Naive thymus-derived CD4-positive, alpha-beta T cell (primary cell): Measurements from ENCODE around the gene NR5A1. TPM values are rescaled to one million over a fixed set of nuclear protein-coding genes. Genes with fewer than 3 reads are reported as not detected.
A peak's percentile ranks its signal among the peaks of the same experiment; 100 is the strongest.

Experiments used
- ATAC-seq: fragments of 150-1000 bp; cut with Tn5 transposase; 2 replicates; pipeline ENCODE4 v1.10.0; 2021; ENCODE audit warnings: mild to moderate bottlenecking, moderate library complexity
- CTCF ChIA-PET: fragments of 350-600 bp; sonication (Branson Sonifier 250); formaldehyde crosslinking; loops from one replicate; lab custom pipeline; 2021; ENCODE audit warnings: antibody characterized with exemption; lab: Charles Lee
- POLR2A ChIA-PET: fragments of 350-600 bp; sonication (Branson Sonifier 250); formaldehyde crosslinking; loops from one replicate; lab custom pipeline; 2021; ENCODE audit warnings: antibody characterized with exemption, inconsistent platforms; lab: Charles Lee
- DNase-seq, 9 donors: peaks; one replicate each; pipeline versions ENCODE4 v3.0.0 to v3.0.0-alpha.2; 2020 to 2022; ENCODE audit warnings: mixed read lengths in 1 of 9
- H3K27ac ChIP-seq: one replicate; pipeline ENCODE4 v1.7.0; 2013; ENCODE audit warnings: mild to moderate bottlenecking, low read depth, low read length, moderate library complexity
- H3K27me3 ChIP-seq, 2 donors: one replicate each; pipeline ENCODE4 v1.7.0; 2013; ENCODE audit warnings: low read length in 2 of 2, mild to moderate bottlenecking in 2 of 2, moderate library complexity in 2 of 2; ENCODE audit not compliant: control insufficient read depth in 2 of 2, insufficient read depth in 2 of 2
- H3K36me3 ChIP-seq, 3 experiments: 1 replicate in 2 of 3; 2 replicates in 1 of 3; pipeline ENCODE4 v1.7.0; 2013; ENCODE audit warnings: low read length in 3 of 3, mild to moderate bottlenecking in 3 of 3, moderate library complexity in 1 of 3; ENCODE audit not compliant: insufficient read depth in 3 of 3, control insufficient read depth in 2 of 3
- H3K4me1 ChIP-seq, 2 donors: one replicate each; pipeline ENCODE4 v1.7.0; 2013; ENCODE audit warnings: low read length in 2 of 2, mild to moderate bottlenecking in 2 of 2, moderate library complexity in 1 of 2; ENCODE audit not compliant: control insufficient read depth in 2 of 2, insufficient read depth in 2 of 2
- H3K4me3 ChIP-seq: 2 replicates; pipeline ENCODE4 v1.7.0; 2013; ENCODE audit warnings: mild to moderate bottlenecking, low read length
- H3K9me3 ChIP-seq, 3 experiments: 1 replicate in 2 of 3; 2 replicates in 1 of 3; pipeline ENCODE4 v1.7.0; 2013; ENCODE audit warnings: low read length in 3 of 3; ENCODE audit not compliant: control insufficient read depth in 2 of 3
- H3K27ac Mint-ChIP-seq, 9 donors: one replicate each; pipeline ENCODE4 v1.8.0; 2020 to 2022; ENCODE audit warnings: mixed read lengths in 9 of 9, mild to moderate bottlenecking in 8 of 9, moderate library complexity in 5 of 9, inconsistent platforms in 2 of 9
- H3K27me3 Mint-ChIP-seq, 5 donors: one replicate each; pipeline ENCODE4 v1.8.0; 2021 to 2022; ENCODE audit warnings: mixed read lengths in 5 of 5, mild to moderate bottlenecking in 1 of 5
- H3K36me3 Mint-ChIP-seq, 5 donors: one replicate each; pipeline ENCODE4 v1.8.0; 2020 to 2022; ENCODE audit warnings: mixed read lengths in 5 of 5, mild to moderate bottlenecking in 3 of 5, inconsistent platforms in 1 of 5
- H3K4me1 Mint-ChIP-seq, 7 donors: one replicate each; pipeline ENCODE4 v1.8.0; 2020 to 2022; ENCODE audit warnings: mixed read lengths in 7 of 7, mild to moderate bottlenecking in 3 of 7, inconsistent platforms in 1 of 7
- H3K4me3 Mint-ChIP-seq, 10 donors: one replicate each; pipeline ENCODE4 v1.8.0; 2020 to 2022; ENCODE audit warnings: mild to moderate bottlenecking in 10 of 10, mixed read lengths in 10 of 10, moderate library complexity in 6 of 10, inconsistent platforms in 2 of 10
- H3K9me3 Mint-ChIP-seq, 11 donors: one replicate each; pipeline ENCODE4 v1.8.0; 2020 to 2022; ENCODE audit warnings: mixed read lengths in 11 of 11, mild to moderate bottlenecking in 4 of 11, inconsistent platforms in 1 of 11, moderate library complexity in 1 of 11
- intact Hi-C, 2 donors: fragments of 100-400 bp; cut with micrococcal nuclease; formaldehyde crosslinking; loops; one replicate each; pipeline ENCODE4 v1.15.1; 2023
- polyA plus RNA-seq, 2 donors: library from polyadenylated mRNA; unstranded; fragments of 300-500 nt; fragmentation: Illumina TruSeq; gene quantifications; one replicate each; pipeline ENCODE4 v1.2.3, GENCODE V29; 2021
- total RNA-seq, 6 experiments: library from RNA in 5 of 6; stranded (reverse) in 5 of 6; gene quantifications; 1 replicate in 5 of 6; 2 replicates in 1 of 6; pipeline ENCODE4 v1.2.3 and lab custom pipeline; 2021 to 2026

The NR5A1 gene
- total and polyA plus RNA-seq, 7 experiments from 2014 or later = 0.11 TPM; not detected in 6

- Histone ChIP-seq H3K4me1 (no peaks in the 10 kb centered on the region), H3K27ac (no peak overlapping the region), H3K27me3 (no peaks in the 10 kb centered on the region), H3K36me3 (no peaks in the 10 kb centered on the region), H3K9me3 (no peaks in the 10 kb centered on the region), H3K4me3 (no peak overlapping the region)
- Mint-ChIP-seq H3K9me3 (no peaks in the 10 kb centered on the region), H3K4me1 (peaks cover 0 to 3% (median 0%) of the 10 kb centered on the region in 7 donors), H3K4me3 (no peak overlapping the region), H3K36me3 (no peaks in the 10 kb centered on the region), H3K27ac (no peak overlapping the region), H3K27me3 (peaks cover 0 to 41% (median 20%) of the 10 kb centered on the region in 5 donors)
- CTCF ChIA-PET = no interaction called here
- intact Hi-C loops = no loop called here
- DNase-seq = no peak
- POLR2A ChIA-PET = no interaction called here
- no peak for ATAC-seq
Measured at GRCh38 chr9:124474151-124474550, 33.0 kb downstream of the NR5A1 start.

- no peaks in the 10 kb centered on the region for H3K9me3 ChIP-seq
- POLR2A ChIA-PET = no interaction called here
- H3K36me3 ChIP-seq = no peaks in the 10 kb centered on the region
- CTCF ChIA-PET = no interaction called here
- H3K27ac Mint-ChIP-seq = no peak overlapping the region
- no peaks in the 10 kb centered on the region for H3K27me3 ChIP-seq
- no peak overlapping the region for H3K4me3 Mint-ChIP-seq
- peaks cover 0 to 3% (median 0%) of the 10 kb centered on the region in 7 donors for H3K4me1 Mint-ChIP-seq
- no peak overlapping the region for H3K27ac ChIP-seq
- no peaks in the 10 kb centered on the region for H3K9me3 Mint-ChIP-seq
- H3K27me3 Mint-ChIP-seq = peaks cover 0 to 39% (median 13%) of the 10 kb centered on the region in 5 donors
- intact Hi-C loops = no loop called here
- H3K4me3 ChIP-seq = no peak overlapping the region
- H3K36me3 Mint-ChIP-seq = no peaks in the 10 kb centered on the region
- ATAC-seq = no peak
- no peak for DNase-seq
- H3K4me1 ChIP-seq = no peaks in the 10 kb centered on the region
Measured at GRCh38 chr9:124473310-124473709, 33.9 kb downstream of the NR5A1 start.

- no peak for DNase-seq
- ATAC-seq = no peak
- Mint-ChIP-seq H3K36me3 (no peaks in the 10 kb centered on the region), H3K27ac (peak overlapping the region in 1 of 9 donors; percentile 31), H3K9me3 (no peaks in the 10 kb centered on the region), H3K27me3 (peaks cover 0 to 36% (median 11%) of the 10 kb centered on the region in 5 donors), H3K4me3 (no peak overlapping the region), H3K4me1 (peaks cover 0 to 3% (median 0%) of the 10 kb centered on the region in 7 donors)
- no peaks in the 10 kb centered on the region for H3K9me3 ChIP-seq
- H3K27me3 ChIP-seq = no peaks in the 10 kb centered on the region
- no peak overlapping the region for H3K4me3 ChIP-seq
- H3K4me1 ChIP-seq = no peaks in the 10 kb centered on the region
- ChIA-PET POLR2A (no interaction called here), CTCF (no interaction called here)
- H3K36me3 ChIP-seq = no peaks in the 10 kb centered on the region
- intact Hi-C loops = no loop called here
- no peak overlapping the region for H3K27ac ChIP-seq
Measured at GRCh38 chr9:124472770-124473169, 34.4 kb downstream of the NR5A1 start.

GRCh38 chr9:124471761-124472160 is 35.4 kb downstream of the NR5A1 start:
- H3K4me1 Mint-ChIP-seq = peaks cover 0 to 3% (median 0%) of the 10 kb centered on the region in 7 donors
- DNase-seq (no peak), ATAC-seq (no peak)
- no peaks in the 10 kb centered on the region for H3K36me3 Mint-ChIP-seq
- no peaks in the 10 kb centered on the region for H3K36me3 ChIP-seq
- no peaks in the 10 kb centered on the region for H3K9me3 ChIP-seq
- peaks cover 0 to 35% (median 11%) of the 10 kb centered on the region in 5 donors for H3K27me3 Mint-ChIP-seq
- H3K27ac Mint-ChIP-seq = no peak overlapping the region
- H3K4me3 Mint-ChIP-seq = no peak overlapping the region
- intact Hi-C loops = no loop called here
- CTCF ChIA-PET = no interaction called here
- no peaks in the 10 kb centered on the region for H3K27me3 ChIP-seq
- no peak overlapping the region for H3K4me3 ChIP-seq
- POLR2A ChIA-PET = no interaction called here
- H3K27ac ChIP-seq = no peak overlapping the region
- H3K9me3 Mint-ChIP-seq = no peaks in the 10 kb centered on the region
- no peaks in the 10 kb centered on the region for H3K4me1 ChIP-seq

- Histone ChIP-seq H3K9me3 (no peaks in the 10 kb centered on the region), H3K4me1 (no peaks in the 10 kb centered on the region), H3K27me3 (no peaks in the 10 kb centered on the region), H3K27ac (no peak overlapping the region), H3K4me3 (no peak overlapping the region), H3K36me3 (no peaks in the 10 kb centered on the region)
- CTCF ChIA-PET = no interaction called here
- POLR2A ChIA-PET = no interaction called here
- intact Hi-C loops = no loop called here
- Mint-ChIP-seq H3K4me3 (no peak overlapping the region), H3K36me3 (no peaks in the 10 kb centered on the region), H3K4me1 (peaks cover 0 to 3% (median 0%) of the 10 kb centered on the region in 7 donors), H3K27me3 (peaks cover 0 to 35% (median 11%) of the 10 kb centered on the region in 5 donors), H3K9me3 (no peaks in the 10 kb centered on the region), H3K27ac (no peak overlapping the region)
- DNase-seq (no peak), ATAC-seq (no peak)
Measured at GRCh38 chr9:124470726-124471125, 36.5 kb downstream of the NR5A1 start.

- no peaks in the 10 kb centered on the region for H3K36me3 ChIP-seq
- CTCF ChIA-PET = no interaction called here
- Mint-ChIP-seq H3K27me3 (peaks cover 0 to 34% (median 11%) of the 10 kb centered on the region in 5 donors), H3K27ac (no peak overlapping the region), H3K9me3 (no peaks in the 10 kb centered on the region), H3K4me3 (no peak overlapping the region), H3K36me3 (no peaks in the 10 kb centered on the region), H3K4me1 (peaks cover 0 to 3% (median 0%) of the 10 kb centered on the region in 7 donors)
- POLR2A ChIA-PET = interaction anchor here (0.5 kb wide), 1 partner anchor 11 kb away, joined by 9 read pairs; no protein-coding TSS in a partner anchor
- H3K4me3 ChIP-seq = no peak overlapping the region
- no peak overlapping the region for H3K27ac ChIP-seq
- H3K27me3 ChIP-seq = no peaks in the 10 kb centered on the region
- H3K4me1 ChIP-seq = no peaks in the 10 kb centered on the region
- no peaks in the 10 kb centered on the region for H3K9me3 ChIP-seq
- intact Hi-C loops = no loop called here
- ATAC-seq = no peak
- DNase-seq = no peak
Measured at GRCh38 chr9:124470306-124470705, 36.9 kb downstream of the NR5A1 start.

- Histone ChIP-seq H3K27me3 (no peaks in the 10 kb centered on the region), H3K27ac (no peak overlapping the region), H3K36me3 (no peaks in the 10 kb centered on the region), H3K9me3 (no peaks in the 10 kb centered on the region), H3K4me1 (no peaks in the 10 kb centered on the region), H3K4me3 (no peak overlapping the region)
- H3K36me3 Mint-ChIP-seq = no peaks in the 10 kb centered on the region
- peaks cover 0 to 29% (median 9%) of the 10 kb centered on the region in 5 donors for H3K27me3 Mint-ChIP-seq
- peaks cover 0 to 3% (median 0%) of the 10 kb centered on the region in 7 donors for H3K4me1 Mint-ChIP-seq
- H3K9me3 Mint-ChIP-seq = no peaks in the 10 kb centered on the region
- no peak overlapping the region for H3K27ac Mint-ChIP-seq
- intact Hi-C loops = no loop called here
- ChIA-PET POLR2A (no interaction called here), CTCF (no interaction called here)
- DNase-seq (no peak), ATAC-seq (no peak)
- no peak overlapping the region for H3K4me3 Mint-ChIP-seq
Measured at GRCh38 chr9:124469011-124469832, 38.0 kb downstream of the NR5A1 start.
